IMR-90 (cell line): ENCODE data around the gene MRPS9. TPM values are rescaled to one million over a fixed set of nuclear protein-coding genes. Genes with fewer than 3 reads are reported as not detected.

Source experiments
- ATAC-seq: fragments of 200-7000 bp; cut with Tn5 transposase; 2 replicates; pipeline ENCODE4 v1.9.1; 2020; ENCODE audit warnings: low read depth, mild to moderate bottlenecking, moderate library complexity
- BruUV-seq: library from RNA; stranded (reverse); fragments of 400-500 nt; replicated peaks from 2 replicates; lab custom pipeline; 2021; lab: Mats Ljungman, UMichigan
- CTCF ChIA-PET: fragments of 300-600 bp; formaldehyde crosslinking; extraction: SDS; loops from one replicate; lab custom pipeline; 2021; ENCODE audit warnings: antibody characterized with exemption; lab: Yijun Ruan, JAX
- POLR2A ChIA-PET: fragments of 300-600 bp; sonication (Branson Sonifier 250); formaldehyde crosslinking; loops from one replicate; lab custom pipeline; 2022; ENCODE audit warnings: antibody characterized with exemption; ENCODE audit not compliant: unreplicated experiment; lab: Charles Lee
- DNase-seq: peaks from one replicate; pipeline ENCODE4 v3.0.0; 2013
- H2AFZ ChIP-seq: replicated peaks from 2 replicates; pipeline ENCODE3; 2013; ENCODE audit warnings: low read length, mild to moderate bottlenecking; ENCODE audit not compliant: poor library complexity
- H2AK5ac ChIP-seq: 2 replicates; pipeline ENCODE4 v1.6.1; 2013; ENCODE audit warnings: low read depth, low read length, inconsistent platforms
- H2AK9ac ChIP-seq: replicated peaks from 2 replicates; pipeline ENCODE3; 2013; ENCODE audit warnings: mild to moderate bottlenecking, low read depth, low read length, moderate library complexity; ENCODE audit not compliant: poor library complexity
- H2BK120ac ChIP-seq: 2 replicates; pipeline ENCODE4 v1.6.1; 2013; ENCODE audit warnings: low read depth, low read length, inconsistent platforms
- H2BK15ac ChIP-seq: 3 replicates; pipeline ENCODE4 v1.6.1; 2013; ENCODE audit warnings: low read depth, low read length, inconsistent platforms
- H2BK20ac ChIP-seq: 2 replicates; pipeline ENCODE4 v1.6.1; 2013; ENCODE audit warnings: low read depth, mild to moderate bottlenecking, inconsistent platforms, low read length, moderate library complexity
- H2BK5ac ChIP-seq: 2 replicates; pipeline ENCODE4 v1.6.1; 2013; ENCODE audit warnings: mild to moderate bottlenecking, low read depth, low read length, inconsistent platforms; ENCODE audit not compliant: poor library complexity, severe bottlenecking
- H3K14ac ChIP-seq: replicated peaks from 2 replicates; pipeline ENCODE4 v1.6.1; 2013; ENCODE audit warnings: low read depth, low read length, inconsistent platforms
- H3K18ac ChIP-seq: 2 replicates; pipeline ENCODE4 v1.6.1; 2013; ENCODE audit warnings: low read depth, low read length, control low read depth
- H3K23ac ChIP-seq: 2 replicates; pipeline ENCODE4 v1.6.1; 2013; ENCODE audit warnings: low read depth, low read length, inconsistent platforms
- H3K27ac ChIP-seq: 2 replicates; pipeline ENCODE4 v1.5.1; 2013; ENCODE audit warnings: mild to moderate bottlenecking, control low read depth, low read length; ENCODE audit not compliant: insufficient read depth
- H3K27me3 ChIP-seq: 2 replicates; pipeline ENCODE4 v1.6.1; 2013; ENCODE audit warnings: low read length; ENCODE audit not compliant: control insufficient read depth, insufficient read depth
- H3K36me3 ChIP-seq: 2 replicates; pipeline ENCODE4 v1.6.1; 2013; ENCODE audit warnings: low read length, mixed read lengths; ENCODE audit not compliant: control insufficient read depth, insufficient read depth
- H3K4ac ChIP-seq: 2 replicates; pipeline ENCODE4 v1.6.1; 2013; ENCODE audit warnings: low read depth, low read length, inconsistent platforms
- H3K4me1 ChIP-seq: 2 replicates; pipeline ENCODE4 v1.6.1; 2013; ENCODE audit warnings: low read length, mixed read lengths; ENCODE audit not compliant: control insufficient read depth, insufficient read depth
- H3K4me2 ChIP-seq: 2 replicates; pipeline ENCODE4 v1.6.1; 2013; ENCODE audit warnings: low read depth, mild to moderate bottlenecking, control low read depth, low read length, moderate library complexity
- H3K4me3 ChIP-seq: 2 replicates; pipeline ENCODE4 v1.5.1; 2013; ENCODE audit warnings: low read depth, mild to moderate bottlenecking, control low read depth, low read length, moderate library complexity; ENCODE audit not compliant: insufficient read depth
- H3K56ac ChIP-seq: 2 replicates; pipeline ENCODE4 v1.6.1; 2013; ENCODE audit warnings: low read length, inconsistent platforms; ENCODE audit not compliant: insufficient read depth; ENCODE audit errors: extremely low read depth
- H3K79me1 ChIP-seq, 2 experiments: 2 replicates each; pipeline ENCODE4 v1.6.1; 2013; ENCODE audit warnings: low read length in 2 of 2, inconsistent platforms in 1 of 2, low read depth in 1 of 2
- H3K9ac ChIP-seq: 2 replicates; pipeline ENCODE4 v1.6.1; 2013; ENCODE audit warnings: low read depth, low read length, control low read depth
- H3K9me1 ChIP-seq: 2 replicates; pipeline ENCODE4 v1.6.1; 2013; ENCODE audit warnings: low read length, inconsistent platforms; ENCODE audit not compliant: insufficient read depth
- H3K9me3 ChIP-seq: 2 replicates; pipeline ENCODE4 v1.6.1; 2013; ENCODE audit warnings: low read length; ENCODE audit not compliant: control insufficient read depth, insufficient read depth
- H4K20me1 ChIP-seq: 2 replicates; pipeline ENCODE4 v1.6.1; 2013; ENCODE audit warnings: low read length, inconsistent platforms; ENCODE audit not compliant: insufficient read depth
- H4K5ac ChIP-seq: 2 replicates; pipeline ENCODE4 v1.6.1; 2013; ENCODE audit warnings: mild to moderate bottlenecking, low read depth, low read length, control low read depth
- H4K8ac ChIP-seq, 2 experiments: 2 replicates each; pipeline ENCODE4 v1.6.1; 2013; ENCODE audit warnings: low read depth in 2 of 2, low read length in 2 of 2, control low read depth in 1 of 2, inconsistent platforms in 1 of 2
- H4K91ac ChIP-seq: 2 replicates; pipeline ENCODE4 v1.6.1; 2013; ENCODE audit warnings: low read depth, low read length, inconsistent platforms; ENCODE audit not compliant: insufficient read depth
- CHD1 ChIP-seq: IDR thresholded peaks from 2 replicates; pipeline ENCODE4 v1.6.1; 2012; ENCODE audit warnings: low read depth, low read length, improper control_type of control experiment
- MXI1 ChIP-seq: IDR thresholded peaks from 2 replicates; pipeline ENCODE4 v1.6.1; 2012; ENCODE audit warnings: low read depth, mild to moderate bottlenecking, low read length, moderate library complexity, borderline replicate concordance
- POLR2A ChIP-seq: IDR thresholded peaks from 2 replicates; pipeline ENCODE4 v1.6.1; 2012; ENCODE audit warnings: mild to moderate bottlenecking, low read depth, low read length
- RCOR1 ChIP-seq: IDR thresholded peaks from 2 replicates; pipeline ENCODE4 v1.6.1; 2012; ENCODE audit warnings: mild to moderate bottlenecking, low read length, improper control_type of control experiment; ENCODE audit not compliant: insufficient replicate concordance
- SMC3 ChIP-seq: fragments of 150-350 bp; IDR thresholded peaks from 2 replicates; pipeline ENCODE4 v1.6.1; 2016; ENCODE audit warnings: low read depth, mild to moderate bottlenecking, antibody characterized with exemption, low read length, moderate library complexity
- WGBS, 2 experiments: methylation state at CpG; one replicate each; pipeline versions ENCODE4 v1.1.5 to v1.1.7; 2013; ENCODE audit warnings: missing lambda C conversion rate in 2 of 2; ENCODE audit not compliant: insufficient read length in 1 of 2; ENCODE audit errors: extremely low coverage in 2 of 2; 5-methylcytosine and 5-hydroxymethylcytosine counted together
- dilution Hi-C: fragments of 300-500 bp; cut with HindIII; formaldehyde crosslinking; loops from one replicate; pipeline ENCODE4 v1.14.3; 2018; ENCODE audit warnings: low sequenced_read_pairs; ENCODE audit not compliant: unreplicated experiment
- in situ Hi-C: fragments of 300-500 bp; cut with MboI; formaldehyde crosslinking; loops from 3 replicates; pipeline ENCODE4 v1.14.3; 2019; ENCODE audit warnings: low sequenced_read_pairs, inconsistent platforms, mixed read lengths
- intact Hi-C: fragments of 100-400 bp; cut with micrococcal nuclease; formaldehyde crosslinking; loops from 2 replicates; pipeline ENCODE4 v1.10.0; 2022
- polyA plus RNA-seq, 3 experiments: library from polyadenylated mRNA; depleted of rRNA; stranded (reverse); fragments of >200 nt; gene quantifications; 2 replicates each; pipeline ENCODE4 v1.2.3, GENCODE V29; 2012; ENCODE audit warnings: low replicate concordance in 1 of 3
- total RNA-seq: library from RNA; depleted of rRNA; stranded (reverse); fragments of >200 nt; gene quantifications from 2 replicates; pipeline ENCODE4 v1.2.3, GENCODE V29; 2012
- TF ChIP-seq, protein P1 (sequence below): fragments of 150-350 bp; IDR thresholded peaks from 2 replicates; pipeline ENCODE4 v1.6.1; 2017; ENCODE audit warnings: mild to moderate bottlenecking, antibody characterized with exemption, low read length, low read depth
- TF ChIP-seq, protein P2 (sequence below): conservative IDR thresholded peaks from 2 replicates; pipeline ENCODE4 v1.5.1; 2012; ENCODE audit warnings: mild to moderate bottlenecking, low read depth, low read length, improper control_type of control experiment

MRPS9 gene
- total and polyA plus RNA-seq, 2 of the 4 experiments (the other 2 are of a cell fraction), result 20.6 to 27.7 TPM

DNA sequence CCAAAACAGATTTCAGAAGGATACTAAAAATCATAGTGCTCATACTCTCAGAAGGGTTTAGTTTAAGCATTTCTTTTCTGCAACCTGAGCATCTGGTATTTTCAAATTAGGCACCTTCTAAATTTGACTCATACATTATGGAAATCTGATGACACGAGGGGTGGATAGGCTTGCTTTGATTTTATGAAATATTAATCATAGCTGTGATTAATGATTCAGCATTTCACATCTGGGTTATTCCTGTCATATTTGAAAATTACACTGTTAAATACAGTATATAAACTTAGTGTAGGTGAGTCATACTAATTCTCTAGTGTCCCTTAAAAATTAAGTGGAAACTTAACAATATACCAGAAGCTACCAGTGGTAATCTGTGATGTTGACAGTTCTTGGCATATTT, 47.7 kb downstream of the MRPS9 start:
- Histone ChIP-seq H3K9me1 (peaks cover 4% of the 10 kb centered on the region), H3K27ac (no peak overlapping the region), H3K36me3 (no peaks in the 10 kb centered on the region), H2AK9ac (no peak overlapping the region), H3K18ac (no peak overlapping the region), H2BK20ac (no peak overlapping the region), H3K23ac (no peak overlapping the region), H3K4me2 (no peak overlapping the region), H3K27me3 (no peaks in the 10 kb centered on the region), H3K79me1 (peaks cover 0 to 2% of the 10 kb centered on the region in 2 experiments; a peak in 1 of 4 replicates), H3K14ac (no peak overlapping the region), H3K4me1 (peaks cover 8% of the 10 kb centered on the region; the same call in 1 of the 2 replicates), H3K9me3 (no peaks in the 10 kb centered on the region), H2BK120ac (no peak overlapping the region), H2AFZ (no peak overlapping the region), H3K4me3 (no peak overlapping the region), H2AK5ac (no peak overlapping the region), H2BK15ac (no peak overlapping the region), H3K56ac (no peak overlapping the region), H4K91ac (no peak overlapping the region), H4K5ac (no peak overlapping the region), H3K4ac (no peak overlapping the region), H4K20me1 (no peaks in the 10 kb centered on the region), H4K8ac (no peak overlapping the region), H2BK5ac (no peak overlapping the region), H3K9ac (no peak overlapping the region)
- no TSS peak for BruUV-seq
- CTCF ChIA-PET, result no interaction called here
- TF ChIP-seq RCOR1 (no peak), CHD1 (no peak), MXI1 (no peak), POLR2A (no peak), SMC3 (no peak)
- TF ChIP-seq, protein P1, sequence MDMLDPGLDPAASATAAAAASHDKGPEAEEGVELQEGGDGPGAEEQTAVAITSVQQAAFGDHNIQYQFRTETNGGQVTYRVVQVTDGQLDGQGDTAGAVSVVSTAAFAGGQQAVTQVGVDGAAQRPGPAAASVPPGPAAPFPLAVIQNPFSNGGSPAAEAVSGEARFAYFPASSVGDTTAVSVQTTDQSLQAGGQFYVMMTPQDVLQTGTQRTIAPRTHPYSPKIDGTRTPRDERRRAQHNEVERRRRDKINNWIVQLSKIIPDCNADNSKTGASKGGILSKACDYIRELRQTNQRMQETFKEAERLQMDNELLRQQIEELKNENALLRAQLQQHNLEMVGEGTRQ, result no peak
- TF ChIP-seq, protein P2, sequence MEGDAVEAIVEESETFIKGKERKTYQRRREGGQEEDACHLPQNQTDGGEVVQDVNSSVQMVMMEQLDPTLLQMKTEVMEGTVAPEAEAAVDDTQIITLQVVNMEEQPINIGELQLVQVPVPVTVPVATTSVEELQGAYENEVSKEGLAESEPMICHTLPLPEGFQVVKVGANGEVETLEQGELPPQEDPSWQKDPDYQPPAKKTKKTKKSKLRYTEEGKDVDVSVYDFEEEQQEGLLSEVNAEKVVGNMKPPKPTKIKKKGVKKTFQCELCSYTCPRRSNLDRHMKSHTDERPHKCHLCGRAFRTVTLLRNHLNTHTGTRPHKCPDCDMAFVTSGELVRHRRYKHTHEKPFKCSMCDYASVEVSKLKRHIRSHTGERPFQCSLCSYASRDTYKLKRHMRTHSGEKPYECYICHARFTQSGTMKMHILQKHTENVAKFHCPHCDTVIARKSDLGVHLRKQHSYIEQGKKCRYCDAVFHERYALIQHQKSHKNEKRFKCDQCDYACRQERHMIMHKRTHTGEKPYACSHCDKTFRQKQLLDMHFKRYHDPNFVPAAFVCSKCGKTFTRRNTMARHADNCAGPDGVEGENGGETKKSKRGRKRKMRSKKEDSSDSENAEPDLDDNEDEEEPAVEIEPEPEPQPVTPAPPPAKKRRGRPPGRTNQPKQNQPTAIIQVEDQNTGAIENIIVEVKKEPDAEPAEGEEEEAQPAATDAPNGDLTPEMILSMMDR, result no peak
- in situ Hi-C loops (no loop called here), dilution Hi-C loops (no loop called here), intact Hi-C loops (no loop called here)
- DNase-seq (no peak), ATAC-seq (no peak)
- WGBS, 2 experiments, result no CpG with 5 or more reads among the region's 1 CpG
- POLR2A ChIA-PET, result no interaction called here
